ENCODE measurements around the gene SUCLA2. TPM values are rescaled to one million over a fixed set of nuclear protein-coding genes. Genes with fewer than 3 reads are reported as not detected.

Gene SUCLA2
- total RNA-seq, 2 donors from 2014 or later = 78.8 to 79.0 TPM

DNA sequence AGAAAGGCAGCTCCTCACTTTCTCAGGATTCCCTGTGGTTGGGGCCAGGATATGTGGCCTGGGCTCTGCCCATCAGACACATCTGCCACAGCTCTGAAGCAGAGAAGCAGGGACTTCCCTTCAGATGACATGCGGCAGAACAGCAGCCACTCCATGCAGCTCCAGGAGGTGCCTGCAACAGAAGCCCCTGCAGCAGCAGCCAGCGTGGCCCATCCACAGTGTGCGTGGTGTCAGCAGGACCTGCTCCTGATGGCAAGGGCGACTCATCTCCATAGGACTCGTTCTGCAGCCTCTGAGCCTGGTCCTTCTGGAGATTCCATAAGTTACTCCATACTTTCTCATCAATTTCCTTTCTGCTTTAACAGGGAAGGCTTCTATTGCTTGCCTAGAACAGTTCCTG, 105.0 kb downstream of the SUCLA2 start:
- Histone ChIP-seq H3K27me3 (ENCODE audit: control insufficient read depth, insufficient read depth, low read length, poor library complexity, severe bottlenecking) (no peaks in the 10 kb centered on the region), H3K36me3 (ENCODE audit: control insufficient read depth, insufficient read depth, low read length) (no peaks in the 10 kb centered on the region), H3K4me1 (ENCODE audit: control insufficient read depth, insufficient read depth, low read length) (peaks cover 4% of the 10 kb centered on the region), H3K9ac (ENCODE audit: extremely low read depth, low read length, poor library complexity, severe bottlenecking) (no peak overlapping the region), H3K4me3 (ENCODE audit: low read length) (no peak overlapping the region), H3K27ac (ENCODE audit: low read depth, low read length) (no peak overlapping the region), H3K9me3 (ENCODE audit: control insufficient read depth, low read length) (no peaks in the 10 kb centered on the region)
- H3K4me3 Mint-ChIP-seq = no peak overlapping the region
- peaks cover 22% of the 10 kb centered on the region for H3K36me3 Mint-ChIP-seq (ENCODE audit: low read depth)
- no peak for DNase-seq
- TF ChIP-seq, protein P1, sequence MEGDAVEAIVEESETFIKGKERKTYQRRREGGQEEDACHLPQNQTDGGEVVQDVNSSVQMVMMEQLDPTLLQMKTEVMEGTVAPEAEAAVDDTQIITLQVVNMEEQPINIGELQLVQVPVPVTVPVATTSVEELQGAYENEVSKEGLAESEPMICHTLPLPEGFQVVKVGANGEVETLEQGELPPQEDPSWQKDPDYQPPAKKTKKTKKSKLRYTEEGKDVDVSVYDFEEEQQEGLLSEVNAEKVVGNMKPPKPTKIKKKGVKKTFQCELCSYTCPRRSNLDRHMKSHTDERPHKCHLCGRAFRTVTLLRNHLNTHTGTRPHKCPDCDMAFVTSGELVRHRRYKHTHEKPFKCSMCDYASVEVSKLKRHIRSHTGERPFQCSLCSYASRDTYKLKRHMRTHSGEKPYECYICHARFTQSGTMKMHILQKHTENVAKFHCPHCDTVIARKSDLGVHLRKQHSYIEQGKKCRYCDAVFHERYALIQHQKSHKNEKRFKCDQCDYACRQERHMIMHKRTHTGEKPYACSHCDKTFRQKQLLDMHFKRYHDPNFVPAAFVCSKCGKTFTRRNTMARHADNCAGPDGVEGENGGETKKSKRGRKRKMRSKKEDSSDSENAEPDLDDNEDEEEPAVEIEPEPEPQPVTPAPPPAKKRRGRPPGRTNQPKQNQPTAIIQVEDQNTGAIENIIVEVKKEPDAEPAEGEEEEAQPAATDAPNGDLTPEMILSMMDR (conservative IDR thresholded peaks at IDR 0.05) = no peak
- H3K4me1 Mint-ChIP-seq = peaks cover 6% of the 10 kb centered on the region
- no peak overlapping the region for H3K27ac Mint-ChIP-seq
- peaks cover 16% of the 10 kb centered on the region for H3K9me3 Mint-ChIP-seq
- H3K27me3 Mint-ChIP-seq (ENCODE audit: insufficient read depth) = peaks cover 9% of the 10 kb centered on the region
- 86 to 100% methylated on average over 1 to 5 of the region's 5 CpGs for WGBS, 2 experiments (ENCODE audit: insufficient coverage in 1 of 2, insufficient read length in 1 of 2)

DNA sequence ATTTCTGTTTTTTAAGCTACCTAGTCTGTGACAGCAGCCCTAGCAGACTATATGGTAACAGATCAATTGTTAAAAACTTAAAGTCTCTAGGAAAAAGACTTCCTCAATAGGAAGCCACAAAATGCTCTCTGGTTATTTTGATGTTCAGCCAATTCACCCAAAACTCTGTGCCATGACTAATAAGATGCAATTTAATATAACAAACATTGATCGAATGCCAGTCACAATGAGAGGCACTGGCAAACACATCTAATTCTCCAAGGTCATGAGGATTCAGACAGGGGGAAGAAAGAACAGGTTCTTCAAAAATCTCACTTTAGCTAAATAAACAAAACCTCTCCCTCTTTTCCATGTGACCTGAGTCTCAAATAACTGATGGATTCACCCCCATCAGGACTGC, 107.5 kb downstream of the SUCLA2 start:
- peaks cover 2% of the 10 kb centered on the region for H3K36me3 Mint-ChIP-seq (ENCODE audit: low read depth)
- WGBS, 2 experiments (ENCODE audit: insufficient coverage in 1 of 2, insufficient read length in 1 of 2) = 88% methylated on average over 1 of the region's 1 CpG; no CpG with 5 or more reads in 1 of the 2 experiments

More for the DNA sequence above, 107.5 kb downstream of the SUCLA2 start:
- H3K4me3 ChIP-seq (ENCODE audit: low read length) = no peak overlapping the region
- peaks cover 4% of the 10 kb centered on the region for H3K4me1 ChIP-seq (ENCODE audit: control insufficient read depth, insufficient read depth, low read length)
- no peak overlapping the region for H3K27ac ChIP-seq (ENCODE audit: low read depth, low read length)
- no peak for DNase-seq
- H3K9me3 ChIP-seq (ENCODE audit: control insufficient read depth, low read length) = no peaks in the 10 kb centered on the region
- no peaks in the 10 kb centered on the region for H3K36me3 ChIP-seq (ENCODE audit: control insufficient read depth, insufficient read depth, low read length)
- no peak overlapping the region for H3K9ac ChIP-seq (ENCODE audit: extremely low read depth, low read length, poor library complexity, severe bottlenecking)
- Mint-ChIP-seq H3K27ac (no peak overlapping the region), H3K4me1 (peaks cover 6% of the 10 kb centered on the region), H3K9me3 (no peaks in the 10 kb centered on the region), H3K4me3 (no peak overlapping the region), H3K27me3 (ENCODE audit: insufficient read depth) (no peaks in the 10 kb centered on the region)
- TF ChIP-seq, protein P1 (conservative IDR thresholded peaks at IDR 0.05) = no peak
- no peaks in the 10 kb centered on the region for H3K27me3 ChIP-seq (ENCODE audit: control insufficient read depth, insufficient read depth, low read length, poor library complexity, severe bottlenecking)

Other genes starting within 250 kb of the SUCLA2 start
- 10 to 100 TPM; 42.0 to 59.8 TPM for gene NUDT15, start 36.5 kb upstream of the SUCLA2 start, total RNA-seq
- gene MED4, start 93.8 kb upstream of the SUCLA2 start, total RNA-seq = 10 to 100 TPM; 56.4 to 68.1 TPM
- gene ITM2B, start 231.9 kb upstream of the SUCLA2 start, total RNA-seq = 100 to 1,000 TPM; 158 to 170 TPM

Data from endodermal cell (in vitro differentiated cells).